GM21360 (cell line): ENCODE data around the gene PNMA1.

Source experiments
- ATAC-seq: cut with Tn5 transposase; IDR thresholded peaks from one replicate; pipeline ENCODE4 v1.9.1; 2021; ENCODE audit warnings: mild to moderate bottlenecking, moderate library complexity; ENCODE audit not compliant: unreplicated experiment

Gene PNMA1

DNA sequence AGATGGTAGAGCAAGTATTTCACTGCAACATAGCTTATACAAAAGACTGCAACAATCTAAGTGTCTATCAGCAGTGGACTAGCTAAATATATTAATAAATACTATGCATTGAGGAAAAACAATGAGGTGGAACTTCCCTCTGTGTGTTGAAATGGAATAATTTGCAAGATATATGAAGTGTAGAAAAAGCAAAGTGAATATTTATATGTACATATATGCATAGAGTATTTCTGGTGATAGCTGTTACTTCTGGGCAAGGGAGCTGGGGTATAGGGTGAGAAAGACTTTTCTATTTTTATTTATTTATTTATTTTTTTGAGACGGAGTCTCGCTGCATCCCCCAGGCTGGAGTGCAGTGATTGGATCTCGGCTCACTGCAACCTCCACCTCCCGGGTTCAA, 35.5 kb downstream of the PNMA1 start:
- ATAC-seq, result no peak

DNA sequence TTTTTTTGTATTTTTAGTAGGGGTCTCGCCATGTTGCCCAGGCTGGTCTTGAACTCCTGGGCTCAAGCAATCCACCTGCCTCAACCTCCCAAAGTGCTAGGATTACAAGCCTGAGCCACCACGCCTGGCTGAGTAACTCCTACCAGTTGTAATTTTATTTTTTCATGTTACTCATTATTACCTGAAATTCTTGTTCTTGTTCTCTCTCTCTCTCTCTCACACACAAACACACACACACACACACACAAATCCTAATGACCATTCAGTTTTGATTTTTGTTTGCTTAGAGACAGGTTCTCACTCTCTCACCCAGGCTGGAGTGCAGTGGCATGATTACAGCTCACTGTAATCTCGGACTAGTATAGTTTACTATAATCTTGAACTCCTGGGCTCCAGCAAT, 39.2 kb downstream of the PNMA1 start:
- ATAC-seq, result no peak

DNA sequence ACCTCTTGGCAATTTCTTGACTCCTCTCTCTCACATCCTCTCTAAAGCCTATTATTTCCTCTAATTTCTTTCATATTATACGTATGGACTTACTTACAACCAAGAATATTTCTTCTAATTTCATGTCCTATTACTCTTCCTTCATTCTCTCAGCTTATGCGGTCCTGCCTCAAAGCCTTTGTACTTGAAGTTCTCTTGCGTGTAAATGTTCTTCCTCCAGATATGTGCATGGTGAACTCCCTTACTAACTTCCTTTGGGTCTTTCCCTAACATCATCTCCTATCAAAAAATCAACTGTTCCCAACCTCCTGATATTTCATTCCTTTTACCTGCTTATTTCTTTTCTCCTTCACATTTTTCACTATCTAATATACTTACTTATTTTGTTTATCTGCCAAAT, 46.3 kb downstream of the PNMA1 start:
- ATAC-seq, result no peak

DNA sequence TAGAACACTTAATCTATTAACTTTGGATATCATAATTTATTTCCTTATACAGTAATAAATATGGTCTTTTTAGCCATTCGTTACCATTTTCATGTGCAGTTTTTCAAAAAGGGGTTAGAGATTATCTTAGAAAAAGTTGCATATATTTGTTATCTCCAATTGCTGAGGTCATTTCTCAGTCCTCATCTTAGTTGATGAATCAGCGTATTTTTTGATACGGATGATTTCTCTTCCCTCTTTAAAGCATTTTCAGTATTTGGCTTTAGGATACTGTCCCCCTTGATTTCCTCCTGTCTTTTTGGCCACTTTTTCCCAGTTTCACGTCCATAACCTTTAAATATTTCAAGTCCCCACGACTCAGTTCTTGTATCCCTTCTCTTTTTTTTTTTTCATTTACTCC, 47.6 kb downstream of the PNMA1 start:
- no peak for ATAC-seq

DNA sequence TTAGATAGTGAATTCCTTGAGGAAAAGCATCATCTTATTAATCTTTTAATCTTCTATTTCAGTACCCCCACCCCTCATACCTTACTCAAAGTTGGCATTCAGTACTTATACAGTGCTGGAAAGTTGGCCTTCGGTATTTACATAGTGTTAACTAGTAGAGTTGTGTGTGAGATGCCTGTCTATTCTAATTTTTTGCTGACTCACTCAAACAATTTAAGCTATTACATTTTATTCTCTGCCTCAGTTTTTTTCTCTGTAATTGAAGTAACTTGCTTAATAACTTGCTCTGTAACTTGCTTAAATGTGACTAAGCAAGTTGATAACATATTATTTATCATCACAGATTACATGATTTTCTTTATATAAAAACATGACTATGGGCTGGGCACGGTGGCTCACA, 49.1 kb downstream of the PNMA1 start:
- ATAC-seq, result no peak

DNA sequence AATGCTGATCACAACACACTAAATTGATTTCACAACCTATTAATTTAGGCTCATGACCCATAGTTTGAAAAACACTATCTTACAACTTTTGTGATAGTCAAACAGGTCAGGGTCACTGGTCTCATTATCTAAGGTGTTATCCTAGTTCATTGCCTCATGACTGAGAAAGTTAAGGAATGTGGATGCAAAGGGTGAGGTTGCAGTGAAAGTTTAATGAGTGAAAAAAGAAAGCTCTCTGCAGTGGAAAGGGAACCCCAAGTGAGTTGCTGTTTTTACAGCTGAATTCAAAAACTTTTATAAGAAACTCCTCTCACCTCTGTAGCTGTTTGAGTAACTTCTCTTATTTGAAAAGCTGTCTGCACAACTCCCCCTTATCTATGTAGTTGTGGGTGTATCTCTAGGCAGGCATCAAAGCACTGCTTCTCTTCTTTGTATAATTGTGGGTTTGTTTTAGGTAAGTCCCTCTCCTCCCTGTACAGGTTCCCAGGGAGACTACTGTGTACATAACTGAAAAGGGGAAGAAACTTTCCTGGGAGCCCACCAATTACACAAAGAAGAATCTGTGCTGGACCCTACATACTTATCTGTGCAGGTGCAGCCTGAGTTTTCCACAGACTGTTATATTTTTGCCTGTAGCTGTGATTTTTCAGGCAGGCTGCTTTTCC, 50.5 kb downstream of the PNMA1 start:
- no peak for ATAC-seq

DNA sequence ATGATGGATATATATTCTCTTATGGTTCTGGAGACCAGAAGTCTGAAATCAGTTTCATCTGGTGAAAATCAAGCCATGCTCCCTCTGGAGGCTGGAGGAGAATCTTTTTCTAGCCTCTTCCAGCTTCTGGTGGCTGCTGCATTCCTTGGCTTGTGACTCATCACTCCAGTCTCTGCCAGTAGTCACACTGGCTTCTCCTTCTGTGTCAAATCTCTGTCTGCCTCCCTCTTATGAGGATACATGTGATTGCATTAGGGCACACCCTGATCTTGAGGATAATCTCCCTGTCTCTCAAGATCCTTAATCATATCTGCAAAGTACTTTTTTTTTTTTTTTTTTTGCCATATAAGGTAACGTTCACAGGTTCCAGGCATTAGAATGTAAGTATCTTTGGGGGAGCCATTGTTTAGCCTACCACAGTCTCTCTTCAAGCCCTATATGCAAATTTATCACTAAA, 51.7 kb downstream of the PNMA1 start:
- no peak for ATAC-seq

DNA sequence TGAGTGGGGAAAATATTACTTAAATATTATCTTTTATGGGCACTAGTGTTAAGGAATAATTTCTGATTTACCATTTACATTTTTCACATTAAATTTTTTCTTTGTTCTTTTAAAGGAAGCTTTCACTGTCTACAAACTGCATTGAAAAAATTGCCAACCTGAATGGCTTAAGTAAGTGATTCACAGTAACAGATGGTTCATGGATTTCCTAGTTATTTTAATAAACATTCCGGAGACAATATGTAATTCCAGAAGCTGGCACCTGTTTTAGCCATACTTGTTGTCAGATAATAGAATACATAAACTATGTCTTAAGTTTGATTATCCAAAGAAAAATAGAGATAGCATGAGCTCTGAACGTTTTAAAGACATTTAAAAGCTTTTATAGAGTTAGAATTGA, 52.3 kb downstream of the PNMA1 start:
- ATAC-seq, result no peak
